GM12865 (cell line): ENCODE measurements around the gene S100A2.

Source experiments
- DNase-seq: peaks from one replicate; pipeline ENCODE4 v3.0.0; 2010; ENCODE audit warnings: low read depth
- H3K4me3 ChIP-seq: 2 replicates; pipeline ENCODE4 v1.5.1; 2011; ENCODE audit warnings: mild to moderate bottlenecking, low read depth, low read length, control low read depth
- TF ChIP-seq, protein P1 (sequence below): IDR thresholded peaks from 2 replicates; pipeline ENCODE4 v1.5.1; 2011; ENCODE audit warnings: low read length, control low read depth, low read depth, inconsistent platforms; ENCODE audit not compliant: insufficient read depth; ENCODE audit errors: missing control alignments

Gene S100A2

GRCh38 chr1:153545067-153546055 lies 20.3 kb downstream of the S100A2 start, which contains the start of gene S100A4:
Gene S100A4 (minus strand): TSS chr1:153545806. CDS start chr1:153544794, 1,012 bp downstream.
- TF ChIP-seq, protein P1, sequence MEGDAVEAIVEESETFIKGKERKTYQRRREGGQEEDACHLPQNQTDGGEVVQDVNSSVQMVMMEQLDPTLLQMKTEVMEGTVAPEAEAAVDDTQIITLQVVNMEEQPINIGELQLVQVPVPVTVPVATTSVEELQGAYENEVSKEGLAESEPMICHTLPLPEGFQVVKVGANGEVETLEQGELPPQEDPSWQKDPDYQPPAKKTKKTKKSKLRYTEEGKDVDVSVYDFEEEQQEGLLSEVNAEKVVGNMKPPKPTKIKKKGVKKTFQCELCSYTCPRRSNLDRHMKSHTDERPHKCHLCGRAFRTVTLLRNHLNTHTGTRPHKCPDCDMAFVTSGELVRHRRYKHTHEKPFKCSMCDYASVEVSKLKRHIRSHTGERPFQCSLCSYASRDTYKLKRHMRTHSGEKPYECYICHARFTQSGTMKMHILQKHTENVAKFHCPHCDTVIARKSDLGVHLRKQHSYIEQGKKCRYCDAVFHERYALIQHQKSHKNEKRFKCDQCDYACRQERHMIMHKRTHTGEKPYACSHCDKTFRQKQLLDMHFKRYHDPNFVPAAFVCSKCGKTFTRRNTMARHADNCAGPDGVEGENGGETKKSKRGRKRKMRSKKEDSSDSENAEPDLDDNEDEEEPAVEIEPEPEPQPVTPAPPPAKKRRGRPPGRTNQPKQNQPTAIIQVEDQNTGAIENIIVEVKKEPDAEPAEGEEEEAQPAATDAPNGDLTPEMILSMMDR, result no peak
- H3K4me3 ChIP-seq, result no peak within 1 kb of the TSS
- DNase-seq, result no peak

DNA sequence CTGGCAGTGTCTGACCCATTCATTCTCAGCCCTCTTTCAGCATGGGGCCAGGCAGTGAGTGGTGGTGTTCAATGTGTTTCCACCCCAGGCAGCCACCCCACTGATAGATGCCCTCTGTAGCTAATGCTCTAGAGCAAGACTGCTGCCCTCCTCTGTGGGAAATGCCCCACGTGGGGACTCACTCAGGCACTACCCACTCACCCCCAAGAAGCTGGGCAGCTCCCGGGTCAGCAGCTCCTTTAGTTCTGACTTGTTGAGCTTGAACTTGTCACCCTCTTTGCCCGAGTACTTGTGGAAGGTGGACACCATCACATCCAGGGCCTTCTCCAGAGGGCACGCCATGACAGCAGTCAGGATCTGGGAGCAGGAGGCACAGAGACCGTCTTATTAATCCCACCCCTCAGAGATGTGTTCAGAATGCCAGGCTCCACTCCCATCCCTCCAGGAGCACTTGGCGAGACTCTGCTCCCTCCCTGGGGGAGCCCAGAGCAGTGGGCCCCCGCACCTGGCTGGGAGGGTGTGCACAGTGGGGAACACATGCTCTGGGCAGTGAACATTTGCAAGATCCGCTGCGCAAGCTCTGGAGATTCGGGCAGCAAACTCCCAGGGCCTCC lies 21.1 kb downstream of the S100A2 start:
- TF ChIP-seq, protein P1, result no peak
- H3K4me3 ChIP-seq, result no peak overlapping the region

DNA sequence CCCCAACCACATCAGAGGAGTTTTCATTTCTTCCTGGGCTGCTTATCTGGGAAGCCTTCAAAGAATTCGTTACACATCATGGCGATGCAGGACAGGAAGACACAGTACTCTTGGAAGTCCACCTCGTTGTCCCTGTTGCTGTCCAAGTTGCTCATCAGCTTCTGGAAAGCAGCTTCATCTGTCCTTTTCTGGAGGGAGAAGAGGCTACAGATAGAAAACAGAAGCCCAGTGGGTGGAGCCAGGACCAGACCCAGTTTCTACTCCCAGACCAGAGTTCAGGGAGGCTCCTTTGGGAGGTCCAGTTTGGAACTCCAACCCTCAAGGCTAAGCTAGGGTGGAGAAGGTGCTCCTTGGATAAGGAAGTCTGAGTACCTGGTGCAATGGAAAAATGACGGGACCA lies 21.9 kb downstream of the S100A2 start:
- TF ChIP-seq, protein P1, result no peak
- H3K4me3 ChIP-seq, result no peak overlapping the region
- DNase-seq, result no peak

More for the DNA sequence above, 21.1 kb downstream of the S100A2 start:
- DNase-seq, result no peak

DNA sequence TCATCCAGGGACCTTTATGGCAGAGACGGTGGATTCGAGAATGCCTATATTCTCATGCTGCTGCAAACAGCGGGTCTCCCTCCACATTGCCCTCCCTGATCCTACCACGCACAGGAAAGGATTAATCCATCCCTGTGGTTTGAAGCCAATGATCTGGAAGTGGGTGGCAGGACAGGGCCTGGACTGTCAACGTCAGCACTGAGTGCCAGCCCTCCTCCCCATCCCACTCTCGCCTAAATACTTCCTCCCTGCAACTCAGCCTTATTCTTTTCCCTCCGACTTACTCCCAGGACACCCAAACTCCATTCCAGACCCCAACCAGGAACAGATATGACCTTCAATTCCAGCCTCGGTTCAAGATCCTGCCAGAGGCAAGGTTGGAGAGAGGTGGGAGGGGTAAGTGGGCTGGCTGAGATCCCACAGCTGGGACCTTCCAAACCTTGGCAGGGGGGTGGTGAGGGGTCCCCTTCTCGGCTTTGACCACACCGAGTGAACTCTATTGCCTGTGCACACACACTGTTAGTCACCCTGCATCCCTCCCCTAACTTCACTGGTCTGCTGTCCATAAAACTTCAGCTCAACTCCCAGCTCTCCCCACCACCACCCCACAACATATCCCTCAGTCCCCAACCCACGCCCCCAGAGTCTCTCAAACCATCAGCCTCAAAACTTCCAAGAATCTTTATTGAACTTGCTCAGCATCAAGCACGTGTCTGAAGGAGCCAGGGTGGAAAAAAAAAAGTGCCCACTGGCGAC lies 22.5 kb downstream of the S100A2 start:
- DNase-seq, result no peak
- TF ChIP-seq, protein P1, result no peak
- H3K4me3 ChIP-seq, result no peak overlapping the region

- TF ChIP-seq, protein P1, result no peak
- no peak for DNase-seq
- H3K4me3 ChIP-seq, result no peak overlapping the region
Observed at GRCh38 chr1:153541641-153542590, 23.7 kb downstream of the S100A2 start.
